ENCODE measurements around the gene LMTK3.

DNA sequence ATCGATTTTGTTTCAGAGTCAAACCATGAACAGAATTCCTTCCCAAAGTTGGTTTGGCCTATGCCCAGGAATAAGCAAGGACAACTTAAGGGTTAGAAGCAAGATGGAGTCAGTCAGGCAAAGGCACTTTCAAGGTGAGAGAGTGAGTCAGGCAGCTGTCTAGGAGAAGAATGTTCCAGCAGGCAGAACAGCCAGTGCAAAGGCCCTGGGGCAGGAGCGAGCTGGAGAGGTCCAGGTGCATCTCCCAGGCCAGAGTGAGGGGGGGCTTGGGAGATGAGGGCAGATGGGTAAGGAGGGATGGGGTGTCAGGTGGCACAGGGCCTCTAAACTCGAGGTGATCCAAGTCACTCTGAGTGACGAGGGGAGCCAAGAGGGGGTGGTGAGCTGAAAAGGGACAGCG lies 75.0 kb downstream of the LMTK3 start:
- TF ChIP-seq ZNF274 (IDR thresholded peaks at IDR 0.05; ENCODE audit: low read depth, low read length) (no peak), SUZ12 (IDR thresholded peaks at IDR 0.05; ENCODE audit: extremely low read depth, insufficient read depth, insufficient read length) (no peak), YY1 (IDR thresholded peaks at IDR 0.05; ENCODE audit: insufficient read depth, insufficient read length) (no peak)
